ENCODE data around the gene FETUB. TPM values are rescaled to one million over a fixed set of nuclear protein-coding genes. Genes with fewer than 3 reads are reported as not detected.

FETUB gene
- total and polyA plus RNA-seq, 12 donors, result 0.21 to 0.42 (median 0.30) TPM; not detected in 8

- DNase-seq, result no peak
Observed at GRCh38 chr3:186644683-186645082, 4.5 kb downstream of the FETUB start.

GRCh38 chr3:186646106-186646505 is 5.9 kb downstream of the FETUB start:
- no peak overlapping the region for H3K27ac ChIP-seq
- no peak overlapping the region for H3K4me3 ChIP-seq
- ATAC-seq (no peak), DNase-seq (no peak)
- no peak for TF ChIP-seq CTCF (IDR thresholded peaks at IDR 0.05)
- 85% methylated on average over 4 of the region's 4 CpGs for WGBS, 2 donors
- intact Hi-C loops (cut with DNase I), result loop anchor here in 1 of 10 donors (10.0 kb wide), 1 partner anchor 499 kb away; no protein-coding TSS in a partner anchor
- no peaks in the 10 kb centered on the region for H3K36me3 ChIP-seq
- H3K4me1 ChIP-seq, result peaks cover 0 to 2% (median 0%) of the 10 kb centered on the region in 9 donors
- no peaks in the 10 kb centered on the region for H3K9me3 ChIP-seq
- H3K27me3 ChIP-seq, result peaks cover 0 to 2% (median 0%) of the 10 kb centered on the region in 7 donors

More at GRCh38 chr3:186644683-186645082, 4.5 kb downstream of the FETUB start:
- peaks cover 0 to 14% (median 7%) of the 10 kb centered on the region in 9 donors for H3K4me1 ChIP-seq
- no peak overlapping the region for H3K27ac ChIP-seq
- no peak for TF ChIP-seq CTCF (IDR thresholded peaks at IDR 0.05)
- H3K36me3 ChIP-seq, result no peaks in the 10 kb centered on the region
- intact Hi-C loops (cut with DNase I), result loop anchor here in 1 of 10 donors (10.0 kb wide), 1 partner anchor 500 kb away; no protein-coding TSS in a partner anchor
- peaks cover 0 to 2% (median 0%) of the 10 kb centered on the region in 7 donors for H3K27me3 ChIP-seq
- H3K4me3 ChIP-seq, result no peak overlapping the region
- WGBS, 2 donors, result 84 to 89% methylated on average over 3 of the region's 3 CpGs
- ATAC-seq, result no peak
- no peaks in the 10 kb centered on the region for H3K9me3 ChIP-seq

- Histone ChIP-seq H3K9me3 (no peaks in the 10 kb centered on the region), H3K27me3 (peaks cover 0 to 7% (median 0%) of the 10 kb centered on the region in 7 donors), H3K4me1 (no peaks in the 10 kb centered on the region), H3K36me3 (no peaks in the 10 kb centered on the region), H3K4me3 (no peak overlapping the region), H3K27ac (no peak overlapping the region)
- intact Hi-C loops (cut with DNase I), result loop anchor here in 1 of 10 donors (10.0 kb wide), 1 partner anchor 498 kb away; no protein-coding TSS in a partner anchor
- no peak for TF ChIP-seq CTCF (IDR thresholded peaks at IDR 0.05)
- WGBS, 2 donors, result 74 to 81% methylated on average over 1 of the region's 1 CpG
- DNase-seq, result no peak
- no peak for ATAC-seq
Observed at GRCh38 chr3:186646841-186647240, 6.6 kb downstream of the FETUB start.

- Histone ChIP-seq H3K27ac (no peak overlapping the region), H3K9me3 (no peaks in the 10 kb centered on the region), H3K4me1 (no peaks in the 10 kb centered on the region), H3K4me3 (no peak overlapping the region), H3K27me3 (peaks cover 0 to 7% (median 0%) of the 10 kb centered on the region in 7 donors), H3K36me3 (no peaks in the 10 kb centered on the region)
- 91 to 97% methylated on average over 1 of the region's 1 CpG for WGBS, 2 donors
- ATAC-seq (no peak), DNase-seq (no peak)
- TF ChIP-seq CTCF (IDR thresholded peaks at IDR 0.05), result no peak
- intact Hi-C loops (cut with DNase I), result loop anchor here in 1 of 10 donors (10.0 kb wide), 1 partner anchor 496 kb away; no protein-coding TSS in a partner anchor
Observed at GRCh38 chr3:186648851-186649250, 8.7 kb downstream of the FETUB start.

All from heart right ventricle (tissue), 16 donors.